GM19372 (cell line): ENCODE measurements around the gene KCTD8.
"Not testable (repeated sequence)": the region's sequence is repeated elsewhere in the genome, so short reads cannot be mapped to it uniquely, and the experiment has no call there.

Experiments
- ATAC-seq: cut with Tn5 transposase; IDR thresholded peaks from one replicate; pipeline ENCODE4 v1.9.1; 2021; ENCODE audit warnings: mild to moderate bottlenecking, low read depth, moderate library complexity; ENCODE audit not compliant: unreplicated experiment

Gene KCTD8

GRCh38 chr4:44342800-44343199 is 105.8 kb downstream of the KCTD8 start:
- ATAC-seq = no peak

DNA sequence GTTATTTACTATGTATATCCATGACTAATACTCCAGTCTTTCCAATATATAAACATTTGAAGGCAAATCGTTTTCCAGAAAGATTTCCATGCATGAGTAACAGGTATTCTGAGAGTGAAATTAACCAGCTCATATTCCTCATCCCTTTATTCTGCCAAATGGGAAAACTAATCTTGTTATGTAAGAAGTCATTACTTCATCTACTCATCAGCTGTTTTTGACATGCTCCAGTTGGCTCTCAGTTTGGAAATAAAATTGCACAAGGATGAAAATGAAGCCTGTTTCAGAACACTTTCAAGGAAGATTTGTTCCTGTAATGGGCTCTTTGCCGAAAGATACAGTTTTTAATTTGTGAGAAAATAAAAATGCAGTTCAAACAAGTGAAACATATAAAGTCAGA is 121.9 kb downstream of the KCTD8 start:
- no peak for ATAC-seq

- ATAC-seq = no peak
These were observed 127.8 kb downstream of the KCTD8 start for GRCh38 chr4:44320833-44321232.

DNA sequence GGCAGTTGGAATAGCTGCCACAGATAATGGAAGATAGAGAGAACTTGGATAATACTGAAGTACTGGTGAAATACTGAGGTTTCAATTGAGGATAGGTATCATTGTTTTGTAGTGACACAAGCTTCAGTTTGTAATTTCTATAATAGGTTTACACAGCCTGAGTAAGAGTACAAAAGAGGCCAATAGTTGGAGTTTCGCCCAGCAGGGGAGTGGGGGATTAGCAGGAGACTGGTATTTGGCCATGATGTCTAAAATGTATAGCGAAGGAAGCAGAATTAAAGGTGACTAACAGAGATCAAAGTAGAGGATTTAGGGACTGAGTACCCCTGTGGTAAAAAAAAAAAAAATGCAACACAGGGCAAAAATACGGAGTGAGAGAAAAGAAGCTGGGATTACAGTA is 129.5 kb downstream of the KCTD8 start:
- no peak for ATAC-seq

- no peak for ATAC-seq
These were observed 134.9 kb downstream of the KCTD8 start for GRCh38 chr4:44313702-44314101.

DNA sequence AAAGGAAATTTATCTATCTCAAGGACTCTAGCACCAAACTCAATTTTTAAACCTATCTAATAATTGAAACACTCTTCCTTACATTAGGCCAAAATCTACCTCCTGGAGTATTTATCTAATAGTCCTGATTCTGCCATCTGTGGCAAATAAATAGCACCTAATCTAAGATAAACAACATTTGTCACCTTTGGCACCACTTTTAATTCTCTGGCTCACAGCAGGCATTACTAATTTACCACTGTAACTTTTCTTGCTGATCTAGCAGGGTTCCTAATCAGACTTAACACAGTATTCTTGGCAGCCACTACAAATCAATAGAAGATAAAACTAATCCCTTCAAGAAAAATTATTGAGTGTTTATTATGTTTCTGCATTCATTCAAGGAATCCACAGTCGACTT is 161.1 kb downstream of the KCTD8 start:
- no peak for ATAC-seq

- ATAC-seq = no peak
These were observed 169.1 kb downstream of the KCTD8 start for GRCh38 chr4:44279469-44279868.

GRCh38 chr4:44279066-44279465 is 169.5 kb downstream of the KCTD8 start:
- no peak for ATAC-seq

DNA sequence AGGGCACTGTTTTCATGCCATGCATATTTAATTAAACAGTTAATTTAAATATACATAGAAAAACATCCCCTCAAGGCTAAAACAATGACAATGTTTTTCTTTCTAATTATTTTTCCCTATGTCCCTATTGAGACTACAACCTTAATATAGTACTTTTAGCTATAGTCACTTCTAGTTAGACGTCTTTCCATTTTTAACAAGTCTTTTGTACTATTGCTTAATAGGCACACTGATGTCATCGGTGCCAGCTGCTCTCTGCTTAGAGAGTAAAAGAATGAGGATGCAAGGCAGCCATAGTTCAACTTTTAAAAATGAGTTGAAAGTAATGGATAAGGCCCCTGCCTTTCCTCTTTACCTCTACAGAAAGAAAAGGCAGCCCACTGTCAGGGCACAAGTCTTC is 191.1 kb downstream of the KCTD8 start:
- ATAC-seq = no peak

DNA sequence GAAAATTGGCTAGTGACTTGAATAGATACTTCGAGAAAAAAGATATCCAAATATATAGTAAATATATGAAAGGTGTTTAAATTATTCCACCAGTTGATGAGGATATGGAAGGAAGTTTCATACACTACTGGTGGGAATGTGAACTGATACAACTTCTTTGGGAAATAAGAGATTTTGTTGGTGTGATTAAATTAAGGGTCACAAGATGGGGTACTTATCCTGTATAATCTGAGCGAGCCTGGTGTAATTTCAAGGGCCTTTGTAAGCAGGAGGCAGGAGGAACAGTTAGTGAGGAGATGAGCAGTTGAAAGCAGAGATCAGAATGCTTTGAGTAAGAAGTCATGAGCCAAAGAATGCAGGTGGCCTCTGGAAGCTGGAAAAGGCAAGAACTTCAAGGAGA is 192.2 kb downstream of the KCTD8 start:
- ATAC-seq = no peak

DNA sequence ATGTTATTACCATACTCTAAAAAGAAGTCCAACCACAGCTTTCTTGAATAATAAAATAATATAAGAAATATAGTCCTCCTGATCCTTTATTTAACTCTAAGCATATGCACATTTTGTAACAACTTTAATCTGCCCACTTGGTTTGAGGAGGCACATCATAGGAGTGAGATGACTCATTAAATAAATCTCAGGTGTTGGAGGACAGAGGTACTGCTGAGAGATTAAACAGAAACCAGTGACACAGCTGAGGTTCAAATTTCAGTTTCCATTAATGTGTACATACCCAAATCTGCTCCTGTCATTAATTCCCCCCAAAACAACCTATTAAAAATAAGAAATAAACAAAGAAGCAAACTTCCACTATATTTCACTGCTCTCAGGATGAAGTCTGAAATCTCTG is 211.0 kb downstream of the KCTD8 start:
- ATAC-seq = no peak

GRCh38 chr4:44235897-44236296 is 212.7 kb downstream of the KCTD8 start:
- no peak for ATAC-seq

- ATAC-seq = no peak
These were observed 216.3 kb downstream of the KCTD8 start for GRCh38 chr4:44232262-44232661.

GRCh38 chr4:44231006-44231405 is 217.6 kb downstream of the KCTD8 start:
- no peak for ATAC-seq

- ATAC-seq = no peak
These were observed 220.3 kb downstream of the KCTD8 start for GRCh38 chr4:44228326-44228725.

DNA sequence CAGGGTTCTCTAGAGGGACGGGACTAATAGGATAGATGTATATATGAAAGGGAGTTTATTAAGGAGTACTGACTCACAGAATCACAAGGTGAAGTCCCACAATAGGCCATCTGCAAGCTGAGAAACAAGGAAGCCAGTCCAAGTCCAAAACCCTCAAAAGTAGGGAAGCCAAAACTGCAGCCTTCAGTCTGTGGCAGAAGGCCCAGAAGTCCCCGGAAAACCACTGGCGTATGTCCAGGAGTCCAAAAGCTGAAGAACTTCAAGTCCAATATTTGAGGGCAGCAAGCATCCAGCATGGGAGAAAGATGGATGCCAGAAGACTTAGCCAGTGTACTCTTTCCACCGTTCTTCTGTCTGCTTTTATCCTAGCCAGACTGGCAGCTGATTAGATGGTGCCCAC is 227.2 kb downstream of the KCTD8 start:
- ATAC-seq = no peak

DNA sequence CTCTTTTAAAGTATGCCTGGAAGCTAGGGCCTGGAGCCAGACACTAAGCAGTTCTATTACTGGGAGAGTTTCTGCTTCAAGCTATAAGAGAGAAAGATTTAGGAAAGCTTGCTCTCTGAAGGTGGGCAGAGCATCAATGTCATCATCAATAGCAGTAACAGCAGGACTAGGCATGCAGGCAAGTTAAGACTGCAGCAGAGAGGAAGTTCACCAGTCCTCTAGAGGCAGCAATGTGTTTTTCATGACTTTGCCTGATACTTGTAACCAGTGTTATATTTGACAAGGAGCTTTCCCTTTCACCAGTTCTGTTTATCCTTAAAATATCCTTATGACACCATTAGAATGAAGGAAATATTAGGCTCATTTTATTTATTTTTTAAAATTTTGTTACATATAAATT is 237.9 kb downstream of the KCTD8 start:
- no peak for ATAC-seq

GRCh38 chr4:44196796-44197195 is 251.8 kb downstream of the KCTD8 start:
- no peak for ATAC-seq

- no peak for ATAC-seq
These were observed 254.2 kb downstream of the KCTD8 start for GRCh38 chr4:44194365-44194764.

DNA sequence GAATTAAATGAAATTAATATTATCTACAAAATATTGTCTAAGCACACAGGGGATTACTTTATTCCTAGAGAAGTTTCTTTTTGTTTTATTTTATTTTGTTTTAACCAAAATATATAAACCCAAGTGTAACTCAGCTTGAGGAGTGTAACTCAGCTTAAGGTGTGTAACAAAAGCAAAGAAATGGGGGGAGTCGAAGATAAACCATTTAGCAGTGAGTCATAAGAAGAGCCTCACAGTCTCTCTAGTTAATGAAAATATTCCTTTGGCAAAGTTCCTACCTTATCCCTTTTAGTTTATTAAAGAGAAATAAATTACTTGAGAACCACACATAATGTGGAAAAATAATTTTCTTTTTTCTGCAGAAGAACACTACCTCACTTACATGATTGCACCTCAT is 261.8 kb downstream of the KCTD8 start:
- no peak for ATAC-seq

DNA sequence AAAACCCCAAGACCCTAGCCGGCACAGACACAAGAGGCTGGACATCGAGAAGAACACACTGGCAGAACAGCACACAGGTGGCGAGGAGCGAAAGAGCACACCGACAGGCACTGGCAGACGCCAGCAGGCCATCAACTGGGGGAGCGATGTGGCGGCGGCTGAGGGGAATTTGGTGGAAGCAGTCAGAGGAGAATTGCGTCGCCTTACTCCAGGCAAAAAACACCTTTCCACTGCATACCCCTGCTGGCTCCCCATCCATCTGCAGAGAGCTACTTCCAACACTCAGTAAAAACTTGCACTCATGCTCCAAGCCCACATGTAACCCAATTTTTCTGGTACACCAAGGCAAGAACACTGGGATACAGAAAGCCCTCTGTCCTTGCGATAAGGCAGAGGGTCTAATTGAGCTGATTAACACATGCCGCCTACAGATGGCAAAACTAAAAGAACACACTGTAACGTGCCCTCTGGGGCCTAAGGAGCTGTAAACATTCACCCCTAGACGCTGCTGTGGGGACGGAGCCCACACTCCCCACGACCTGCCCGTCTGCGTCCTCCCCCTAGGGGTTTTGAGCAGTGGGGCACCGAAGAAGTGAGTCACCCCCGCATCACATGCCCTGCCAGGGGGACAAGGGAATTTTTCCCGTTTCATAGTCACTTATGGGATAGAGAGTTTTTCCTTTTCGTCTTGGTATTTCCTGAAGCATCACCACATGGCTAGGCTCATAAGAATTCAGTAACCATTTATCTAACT is 262.3 kb downstream of the KCTD8 start:
- no peak for ATAC-seq

GRCh38 chr4:44181491-44182349 is 266.9 kb downstream of the KCTD8 start:
- not testable (repeated sequence) for ATAC-seq
